Measurements from ENCODE around the gene GBE1.

The GBE1 gene

GRCh38 chr3:81622395-81622794 lies 139.1 kb downstream of the GBE1 start:
- DNase-seq (ENCODE audit: extremely low read depth, insufficient read length), result no peak
- no peak overlapping the region for H3K4me3 ChIP-seq (replicated peaks; ENCODE audit: low read depth, low read length)
- TF ChIP-seq, protein P1, sequence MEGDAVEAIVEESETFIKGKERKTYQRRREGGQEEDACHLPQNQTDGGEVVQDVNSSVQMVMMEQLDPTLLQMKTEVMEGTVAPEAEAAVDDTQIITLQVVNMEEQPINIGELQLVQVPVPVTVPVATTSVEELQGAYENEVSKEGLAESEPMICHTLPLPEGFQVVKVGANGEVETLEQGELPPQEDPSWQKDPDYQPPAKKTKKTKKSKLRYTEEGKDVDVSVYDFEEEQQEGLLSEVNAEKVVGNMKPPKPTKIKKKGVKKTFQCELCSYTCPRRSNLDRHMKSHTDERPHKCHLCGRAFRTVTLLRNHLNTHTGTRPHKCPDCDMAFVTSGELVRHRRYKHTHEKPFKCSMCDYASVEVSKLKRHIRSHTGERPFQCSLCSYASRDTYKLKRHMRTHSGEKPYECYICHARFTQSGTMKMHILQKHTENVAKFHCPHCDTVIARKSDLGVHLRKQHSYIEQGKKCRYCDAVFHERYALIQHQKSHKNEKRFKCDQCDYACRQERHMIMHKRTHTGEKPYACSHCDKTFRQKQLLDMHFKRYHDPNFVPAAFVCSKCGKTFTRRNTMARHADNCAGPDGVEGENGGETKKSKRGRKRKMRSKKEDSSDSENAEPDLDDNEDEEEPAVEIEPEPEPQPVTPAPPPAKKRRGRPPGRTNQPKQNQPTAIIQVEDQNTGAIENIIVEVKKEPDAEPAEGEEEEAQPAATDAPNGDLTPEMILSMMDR (IDR thresholded peaks at IDR 0.05; ENCODE audit: insufficient read depth, low read length, poor library complexity, severe bottlenecking), result no peak
- H3K36me3 ChIP-seq (ENCODE audit: control insufficient read depth, insufficient read depth, low read length), result no peaks in the 10 kb centered on the region
- no peaks in the 10 kb centered on the region for H3K27me3 ChIP-seq (replicated peaks; ENCODE audit: control insufficient read depth, insufficient read depth, low read length)

DNA sequence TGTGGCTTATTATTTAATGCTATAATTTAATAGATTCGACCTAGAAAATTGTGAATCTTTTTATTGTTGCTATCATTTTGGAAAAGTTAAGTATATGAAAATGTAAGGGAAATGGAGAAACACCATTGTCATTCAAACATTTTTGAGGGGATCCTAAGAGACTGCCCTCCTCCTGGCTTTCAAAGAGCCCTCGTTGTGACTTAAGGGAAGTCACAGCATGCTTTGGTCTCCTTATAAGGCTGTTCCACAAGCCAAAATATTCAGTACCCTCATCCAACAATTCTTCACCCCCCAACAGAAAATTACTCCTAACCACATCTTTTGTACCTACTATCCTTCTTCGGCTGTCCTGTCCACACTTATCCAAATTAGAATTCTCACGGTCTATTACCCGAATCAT lies 140.2 kb downstream of the GBE1 start:
- TF ChIP-seq, protein P1 (IDR thresholded peaks at IDR 0.05; ENCODE audit: insufficient read depth, low read length, poor library complexity, severe bottlenecking), result no peak
- H3K4me3 ChIP-seq (replicated peaks; ENCODE audit: low read depth, low read length), result no peak overlapping the region
- no peaks in the 10 kb centered on the region for H3K36me3 ChIP-seq (ENCODE audit: control insufficient read depth, insufficient read depth, low read length)
- no peak for DNase-seq (ENCODE audit: extremely low read depth, insufficient read length)
- no peaks in the 10 kb centered on the region for H3K27me3 ChIP-seq (replicated peaks; ENCODE audit: control insufficient read depth, insufficient read depth, low read length)

- H3K36me3 ChIP-seq (ENCODE audit: control insufficient read depth, insufficient read depth, low read length), result no peaks in the 10 kb centered on the region
- TF ChIP-seq, protein P1 (IDR thresholded peaks at IDR 0.05; ENCODE audit: insufficient read depth, low read length, poor library complexity, severe bottlenecking), result no peak
- H3K27me3 ChIP-seq (replicated peaks; ENCODE audit: control insufficient read depth, insufficient read depth, low read length), result no peaks in the 10 kb centered on the region
- DNase-seq (ENCODE audit: extremely low read depth, insufficient read length), result no peak
- H3K4me3 ChIP-seq (replicated peaks; ENCODE audit: low read depth, low read length), result no peak overlapping the region
These were observed 140.6 kb downstream of the GBE1 start for GRCh38 chr3:81620849-81621248.

- no peak overlapping the region for H3K4me3 ChIP-seq (replicated peaks; ENCODE audit: low read depth, low read length)
- no peak for DNase-seq (ENCODE audit: extremely low read depth, insufficient read length)
- H3K27me3 ChIP-seq (replicated peaks; ENCODE audit: control insufficient read depth, insufficient read depth, low read length), result no peaks in the 10 kb centered on the region
- TF ChIP-seq, protein P1 (IDR thresholded peaks at IDR 0.05; ENCODE audit: insufficient read depth, low read length, poor library complexity, severe bottlenecking), result no peak
- H3K36me3 ChIP-seq (ENCODE audit: control insufficient read depth, insufficient read depth, low read length), result no peaks in the 10 kb centered on the region
These were observed 148.7 kb downstream of the GBE1 start for GRCh38 chr3:81612768-81613167.

DNA sequence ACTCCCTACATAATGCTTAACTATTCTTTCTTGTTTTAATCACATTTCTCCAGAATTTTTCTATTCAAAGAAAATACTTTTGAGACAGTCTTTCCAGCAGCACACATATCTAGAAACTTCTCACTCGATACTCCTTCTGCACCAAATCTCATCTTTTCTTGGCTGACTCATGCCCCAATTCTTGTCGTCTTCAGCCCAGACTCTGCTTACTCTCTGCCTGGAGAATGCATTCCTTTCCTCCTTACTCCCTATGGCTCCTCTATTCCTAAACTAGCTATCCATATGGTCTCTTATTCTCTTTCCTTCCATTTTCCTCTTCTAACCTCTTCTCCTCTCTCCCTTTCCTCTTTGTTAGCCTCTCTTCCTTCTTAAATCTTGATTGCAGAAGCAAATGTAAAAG lies 158.7 kb downstream of the GBE1 start:
- no peaks in the 10 kb centered on the region for H3K36me3 ChIP-seq (ENCODE audit: control insufficient read depth, insufficient read depth, low read length)
- no peak overlapping the region for H3K4me3 ChIP-seq (replicated peaks; ENCODE audit: low read depth, low read length)
- no peaks in the 10 kb centered on the region for H3K27me3 ChIP-seq (replicated peaks; ENCODE audit: control insufficient read depth, insufficient read depth, low read length)
- TF ChIP-seq, protein P1 (IDR thresholded peaks at IDR 0.05; ENCODE audit: insufficient read depth, low read length, poor library complexity, severe bottlenecking), result no peak
- no peak for DNase-seq (ENCODE audit: extremely low read depth, insufficient read length)

- TF ChIP-seq, protein P1 (IDR thresholded peaks at IDR 0.05; ENCODE audit: insufficient read depth, low read length, poor library complexity, severe bottlenecking), result no peak
- DNase-seq (ENCODE audit: extremely low read depth, insufficient read length), result no peak
- H3K27me3 ChIP-seq (replicated peaks; ENCODE audit: control insufficient read depth, insufficient read depth, low read length), result no peaks in the 10 kb centered on the region
- no peaks in the 10 kb centered on the region for H3K36me3 ChIP-seq (ENCODE audit: control insufficient read depth, insufficient read depth, low read length)
- no peak overlapping the region for H3K4me3 ChIP-seq (replicated peaks; ENCODE audit: low read depth, low read length)
These were observed 159.6 kb downstream of the GBE1 start for GRCh38 chr3:81601707-81602305.

All from GM06990 (cell line).